ENCODE data around the gene SLC2A13.
"Not testable (repeated sequence)": the region's sequence is repeated elsewhere in the genome, so short reads cannot be mapped to it uniquely, and the experiment has no call there.

Gene SLC2A13

DNA sequence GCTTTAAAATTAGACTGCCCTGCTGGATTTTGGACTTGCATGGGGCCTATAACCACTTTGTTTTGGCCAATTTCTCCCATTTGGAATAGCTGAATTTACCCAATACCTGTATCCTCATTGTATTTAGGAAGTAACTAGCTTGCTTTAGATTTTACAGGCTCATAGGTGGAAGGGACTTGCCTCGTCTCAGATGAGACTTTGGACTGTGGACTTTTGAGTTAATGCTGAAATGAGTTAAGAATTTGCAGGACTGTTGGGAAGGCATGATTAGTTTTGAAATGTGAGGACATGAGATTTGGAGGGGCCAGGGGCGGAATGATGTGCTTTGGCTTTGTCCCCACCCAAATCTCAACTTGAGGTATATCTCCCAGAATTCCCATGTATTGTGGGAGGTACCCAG, 320.1 kb downstream of the SLC2A13 start:
- not testable (repeated sequence) for H3K27ac ChIP-seq (ENCODE audit: insufficient read depth, low read depth, low read length, poor library complexity, severe bottlenecking); H3K27me3 ChIP-seq (ENCODE audit: control insufficient read depth, insufficient read depth, low read length, poor library complexity, severe bottlenecking); H3K36me3 ChIP-seq (ENCODE audit: control insufficient read depth, insufficient read depth, low read length); H3K4me1 ChIP-seq (ENCODE audit: control insufficient read depth, insufficient read depth, low read length); H3K9me3 ChIP-seq (ENCODE audit: control insufficient read depth, low read length); H3K4me3 ChIP-seq (ENCODE audit: insufficient read depth, low read depth, low read length)
- WGBS, 2 experiments = 94 to 98% methylated on average over 2 of the region's 2 CpGs

DNA sequence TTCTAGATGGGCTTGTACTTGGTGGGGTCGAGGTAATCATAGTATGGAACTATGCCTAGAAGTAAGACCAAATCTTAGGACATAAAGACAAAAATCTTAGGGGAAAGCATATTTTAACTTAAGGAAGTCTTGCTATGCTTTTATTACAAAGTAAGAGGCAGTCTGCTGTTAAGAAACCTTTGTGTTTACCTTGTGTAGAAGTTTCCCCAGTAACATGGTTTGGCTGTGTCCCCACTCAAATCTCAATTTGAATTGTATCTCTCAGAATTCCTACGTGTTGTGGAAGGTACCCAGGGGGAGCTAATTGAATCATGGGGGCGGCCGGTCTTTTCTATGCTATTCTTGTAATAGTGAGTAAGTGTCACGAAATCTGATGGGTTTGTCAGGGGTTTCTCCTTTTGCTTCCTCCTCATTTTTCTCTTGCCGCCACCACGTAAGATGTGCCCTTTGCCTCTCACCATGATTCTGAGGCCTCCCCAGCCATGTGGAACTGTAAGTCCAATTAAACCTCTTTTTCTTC, 323.8 kb downstream of the SLC2A13 start:
- H3K4me3 ChIP-seq (ENCODE audit: insufficient read depth, low read depth, low read length) = no peak overlapping the region
- no peak overlapping the region for H3K27ac ChIP-seq (ENCODE audit: insufficient read depth, low read depth, low read length, poor library complexity, severe bottlenecking)
- no peaks in the 10 kb centered on the region for H3K27me3 ChIP-seq (ENCODE audit: control insufficient read depth, insufficient read depth, low read length, poor library complexity, severe bottlenecking)
- no peaks in the 10 kb centered on the region for H3K9me3 ChIP-seq (ENCODE audit: control insufficient read depth, low read length)
- H3K4me1 ChIP-seq (ENCODE audit: control insufficient read depth, insufficient read depth, low read length) = no peaks in the 10 kb centered on the region
- no peaks in the 10 kb centered on the region for H3K36me3 ChIP-seq (ENCODE audit: control insufficient read depth, insufficient read depth, low read length)
- WGBS, 2 experiments = 77 to 78% methylated on average over 7 of the region's 7 CpGs

DNA sequence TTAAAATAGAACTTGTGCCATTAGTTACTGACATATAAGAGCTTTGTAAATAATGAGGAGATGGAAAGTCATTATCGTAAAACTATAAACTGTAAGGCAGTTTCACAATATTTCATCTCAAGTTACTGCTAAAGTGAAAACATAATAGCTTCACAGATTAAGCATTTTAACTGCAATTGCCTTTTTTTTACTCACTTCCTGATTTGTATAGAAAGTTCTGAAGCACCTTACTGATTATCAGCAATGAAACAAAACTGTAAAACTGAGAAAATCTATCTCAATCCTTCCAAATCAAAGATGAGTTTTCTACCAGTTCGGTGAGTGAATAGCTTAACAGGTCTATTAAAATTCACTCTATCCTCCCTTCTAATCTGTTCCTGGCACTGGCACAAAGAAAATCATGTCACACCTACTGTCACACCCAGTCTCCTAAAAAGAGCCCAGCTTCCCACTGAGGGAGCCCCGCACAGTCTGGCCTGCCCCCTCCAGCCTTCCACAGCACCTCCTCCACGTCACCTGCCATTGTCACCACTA, 324.9 kb downstream of the SLC2A13 start:
- H3K4me1 ChIP-seq (ENCODE audit: control insufficient read depth, insufficient read depth, low read length) = no peaks in the 10 kb centered on the region
- H3K27me3 ChIP-seq (ENCODE audit: control insufficient read depth, insufficient read depth, low read length, poor library complexity, severe bottlenecking) = no peaks in the 10 kb centered on the region
- H3K36me3 ChIP-seq (ENCODE audit: control insufficient read depth, insufficient read depth, low read length) = no peaks in the 10 kb centered on the region
- H3K9me3 ChIP-seq (ENCODE audit: control insufficient read depth, low read length) = no peaks in the 10 kb centered on the region
- H3K27ac ChIP-seq (ENCODE audit: insufficient read depth, low read depth, low read length, poor library complexity, severe bottlenecking) = no peak overlapping the region
- WGBS, 2 experiments = 94 to 95% methylated on average over 3 to 4 of the region's 4 CpGs
- no peak overlapping the region for H3K4me3 ChIP-seq (ENCODE audit: insufficient read depth, low read depth, low read length)

DNA sequence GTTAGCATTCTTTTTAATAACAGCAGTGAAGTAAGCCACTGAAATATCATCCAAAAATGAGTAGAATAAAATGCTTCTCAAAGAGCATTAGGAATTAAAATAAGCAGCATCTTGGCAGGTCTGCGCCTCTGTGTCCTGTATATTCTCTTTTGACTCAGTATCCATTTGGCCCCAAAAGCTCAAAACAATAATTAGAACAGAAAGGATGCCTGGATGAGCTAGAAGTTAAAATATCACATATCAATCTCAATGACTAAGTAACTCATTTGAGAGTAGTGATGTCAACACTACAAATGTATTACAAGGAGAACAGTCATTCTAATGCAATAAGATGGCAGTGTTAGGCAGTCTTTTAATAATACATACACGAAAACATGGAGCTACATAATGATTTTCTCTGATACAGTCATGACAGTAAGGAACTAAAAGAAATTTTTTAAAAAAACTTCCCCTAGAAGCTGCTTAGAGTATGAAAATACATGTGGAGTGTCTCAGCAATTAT, 325.4 kb downstream of the SLC2A13 start:
- Histone ChIP-seq H3K36me3 (ENCODE audit: control insufficient read depth, insufficient read depth, low read length) (no peaks in the 10 kb centered on the region), H3K27me3 (ENCODE audit: control insufficient read depth, insufficient read depth, low read length, poor library complexity, severe bottlenecking) (no peaks in the 10 kb centered on the region), H3K4me1 (ENCODE audit: control insufficient read depth, insufficient read depth, low read length) (no peaks in the 10 kb centered on the region), H3K4me3 (ENCODE audit: insufficient read depth, low read depth, low read length) (no peak overlapping the region), H3K9me3 (ENCODE audit: control insufficient read depth, low read length) (no peaks in the 10 kb centered on the region), H3K27ac (ENCODE audit: insufficient read depth, low read depth, low read length, poor library complexity, severe bottlenecking) (no peak overlapping the region)
- WGBS, 2 experiments = 60 to 94% methylated on average over 1 of the region's 2 CpGs

DNA sequence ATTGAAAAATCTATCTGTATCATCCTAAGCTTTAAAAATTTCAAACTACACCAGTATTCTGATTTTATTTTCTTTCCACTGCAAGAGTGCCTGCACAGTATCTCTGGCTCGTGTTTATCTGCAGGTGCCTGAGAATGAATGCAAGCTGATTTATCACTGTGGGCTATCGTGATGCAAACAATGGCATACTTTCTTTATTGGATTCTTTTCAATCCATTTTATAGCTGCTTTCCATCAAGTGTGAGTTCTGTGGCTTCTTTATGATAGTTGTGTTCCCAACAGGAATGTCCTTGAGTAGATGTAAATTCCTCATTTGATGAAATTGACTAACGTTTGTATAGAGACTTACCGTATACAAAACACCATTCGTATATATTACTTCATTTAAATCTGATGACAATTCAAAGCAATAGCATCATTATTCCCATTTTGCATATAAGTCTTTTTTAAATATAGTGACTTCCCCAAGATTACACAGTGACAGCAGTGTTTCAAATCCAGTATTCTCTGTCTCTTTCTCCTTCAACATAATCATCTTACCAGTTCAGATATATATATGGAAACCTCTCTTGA, 326.0 kb downstream of the SLC2A13 start:
- Histone ChIP-seq H3K9me3 (ENCODE audit: control insufficient read depth, low read length) (no peaks in the 10 kb centered on the region), H3K36me3 (ENCODE audit: control insufficient read depth, insufficient read depth, low read length) (no peaks in the 10 kb centered on the region), H3K4me1 (ENCODE audit: control insufficient read depth, insufficient read depth, low read length) (no peaks in the 10 kb centered on the region), H3K27me3 (ENCODE audit: control insufficient read depth, insufficient read depth, low read length, poor library complexity, severe bottlenecking) (no peaks in the 10 kb centered on the region), H3K27ac (ENCODE audit: insufficient read depth, low read depth, low read length, poor library complexity, severe bottlenecking) (no peak overlapping the region), H3K4me3 (ENCODE audit: insufficient read depth, low read depth, low read length) (no peak overlapping the region)
- WGBS, 2 experiments = 90 to 99% methylated on average over 5 of the region's 5 CpGs

DNA sequence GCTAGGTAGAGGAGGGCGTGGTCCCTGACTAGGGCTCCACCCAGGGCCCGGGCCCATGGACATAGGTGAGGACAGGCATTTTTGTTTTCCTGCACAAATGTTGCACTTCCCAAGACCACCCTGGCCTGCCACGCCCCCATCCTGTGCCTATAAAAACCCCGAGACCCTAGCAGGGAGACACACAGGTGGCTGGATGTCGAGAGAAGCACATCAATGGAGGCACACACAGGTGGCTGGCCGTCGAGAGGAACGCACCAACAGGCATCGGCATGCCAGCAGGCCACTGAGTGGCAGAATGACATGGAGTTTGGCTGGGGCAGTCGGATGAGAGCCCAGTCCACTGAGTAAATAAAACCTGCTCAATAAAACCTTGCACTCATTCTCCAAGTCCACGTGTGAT, 328.4 kb downstream of the SLC2A13 start:
- Histone ChIP-seq H3K4me3 (ENCODE audit: insufficient read depth, low read depth, low read length) (no peak overlapping the region), H3K27ac (ENCODE audit: insufficient read depth, low read depth, low read length, poor library complexity, severe bottlenecking) (no peak overlapping the region), H3K27me3 (ENCODE audit: control insufficient read depth, insufficient read depth, low read length, poor library complexity, severe bottlenecking) (no peaks in the 10 kb centered on the region), H3K36me3 (ENCODE audit: control insufficient read depth, insufficient read depth, low read length) (no peaks in the 10 kb centered on the region), H3K4me1 (ENCODE audit: control insufficient read depth, insufficient read depth, low read length) (no peaks in the 10 kb centered on the region), H3K9me3 (ENCODE audit: control insufficient read depth, low read length) (no peaks in the 10 kb centered on the region)
- 94 to 95% methylated on average over 11 of the region's 11 CpGs for WGBS, 2 experiments

DNA sequence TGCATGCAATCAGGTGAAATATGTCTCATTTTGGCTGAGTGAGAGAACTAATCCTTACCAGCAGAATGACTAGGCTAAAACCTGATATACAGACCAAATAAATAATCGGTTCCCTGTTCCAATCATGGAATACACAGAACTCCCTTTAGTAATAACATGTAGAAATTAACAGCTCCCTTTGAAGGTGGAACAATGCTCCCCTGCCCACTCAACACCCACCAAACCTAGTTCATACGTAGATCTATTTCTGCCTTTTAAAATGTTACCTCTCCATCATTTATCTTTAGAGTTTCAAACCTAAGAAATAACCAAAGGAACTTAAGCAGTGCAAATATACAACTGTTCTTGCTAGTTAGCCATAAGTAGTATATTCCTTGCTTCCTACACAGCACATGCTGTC, 332.6 kb downstream of the SLC2A13 start:
- Histone ChIP-seq H3K27ac (ENCODE audit: insufficient read depth, low read depth, low read length, poor library complexity, severe bottlenecking) (no peak overlapping the region), H3K27me3 (ENCODE audit: control insufficient read depth, insufficient read depth, low read length, poor library complexity, severe bottlenecking) (no peaks in the 10 kb centered on the region), H3K36me3 (ENCODE audit: control insufficient read depth, insufficient read depth, low read length) (no peaks in the 10 kb centered on the region), H3K9me3 (ENCODE audit: control insufficient read depth, low read length) (no peaks in the 10 kb centered on the region), H3K4me1 (ENCODE audit: control insufficient read depth, insufficient read depth, low read length) (no peaks in the 10 kb centered on the region), H3K4me3 (ENCODE audit: insufficient read depth, low read depth, low read length) (no peak overlapping the region)
- 91 to 94% methylated on average over 2 of the region's 2 CpGs for WGBS, 2 experiments

DNA sequence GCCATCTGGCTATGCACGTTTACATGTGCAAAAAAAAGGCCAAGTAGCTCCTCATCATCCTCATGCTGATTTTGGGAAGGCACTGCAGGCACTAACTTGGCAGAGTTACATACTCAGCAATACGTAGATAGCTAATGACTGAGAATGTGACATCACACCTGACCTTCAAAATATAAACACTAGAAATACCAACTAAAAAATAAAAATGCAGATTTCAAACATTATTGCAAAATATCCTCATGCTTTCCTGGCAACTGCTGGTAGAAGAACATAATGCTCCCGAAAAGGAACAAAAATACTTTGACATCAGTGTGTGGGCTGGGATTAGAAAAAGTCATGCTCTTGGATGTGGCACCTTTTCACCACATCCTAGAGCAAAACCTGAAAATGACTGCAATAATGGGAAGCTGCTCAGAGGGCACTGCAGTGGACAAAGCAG, 333.0 kb downstream of the SLC2A13 start:
- H3K36me3 ChIP-seq (ENCODE audit: control insufficient read depth, insufficient read depth, low read length) = no peaks in the 10 kb centered on the region
- no peak overlapping the region for H3K27ac ChIP-seq (ENCODE audit: insufficient read depth, low read depth, low read length, poor library complexity, severe bottlenecking)
- no peaks in the 10 kb centered on the region for H3K4me1 ChIP-seq (ENCODE audit: control insufficient read depth, insufficient read depth, low read length)
- no peaks in the 10 kb centered on the region for H3K9me3 ChIP-seq (ENCODE audit: control insufficient read depth, low read length)
- H3K4me3 ChIP-seq (ENCODE audit: insufficient read depth, low read depth, low read length) = no peak overlapping the region
- H3K27me3 ChIP-seq (ENCODE audit: control insufficient read depth, insufficient read depth, low read length, poor library complexity, severe bottlenecking) = no peaks in the 10 kb centered on the region
- WGBS, 2 experiments = 90 to 95% methylated on average over 3 of the region's 3 CpGs

DNA sequence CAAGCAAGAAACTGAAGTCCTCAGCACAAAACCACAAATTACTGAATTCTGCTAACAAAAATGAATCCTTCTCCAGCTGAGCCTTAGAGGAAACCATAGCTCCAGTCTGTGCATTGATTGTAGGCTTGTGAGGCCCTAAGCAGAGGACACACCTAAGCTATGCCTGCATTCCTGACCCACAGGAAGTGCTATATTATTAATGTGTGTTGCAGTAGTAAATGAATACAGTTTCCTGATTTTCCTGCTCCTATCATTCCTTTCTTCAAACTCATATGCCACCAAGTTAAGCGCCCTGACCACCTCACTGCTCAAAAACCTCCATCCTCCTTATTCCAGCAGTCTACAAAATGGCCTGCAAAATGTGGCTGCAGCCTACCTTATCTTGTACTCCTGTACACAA, 334.4 kb downstream of the SLC2A13 start:
- Histone ChIP-seq H3K4me3 (ENCODE audit: insufficient read depth, low read depth, low read length) (no peak overlapping the region), H3K27ac (ENCODE audit: insufficient read depth, low read depth, low read length, poor library complexity, severe bottlenecking) (no peak overlapping the region), H3K4me1 (ENCODE audit: control insufficient read depth, insufficient read depth, low read length) (no peaks in the 10 kb centered on the region), H3K9me3 (ENCODE audit: control insufficient read depth, low read length) (no peaks in the 10 kb centered on the region), H3K27me3 (ENCODE audit: control insufficient read depth, insufficient read depth, low read length, poor library complexity, severe bottlenecking) (no peaks in the 10 kb centered on the region), H3K36me3 (ENCODE audit: control insufficient read depth, insufficient read depth, low read length) (no peaks in the 10 kb centered on the region)
- 95 to 96% methylated on average over 1 of the region's 1 CpG for WGBS, 2 experiments

DNA sequence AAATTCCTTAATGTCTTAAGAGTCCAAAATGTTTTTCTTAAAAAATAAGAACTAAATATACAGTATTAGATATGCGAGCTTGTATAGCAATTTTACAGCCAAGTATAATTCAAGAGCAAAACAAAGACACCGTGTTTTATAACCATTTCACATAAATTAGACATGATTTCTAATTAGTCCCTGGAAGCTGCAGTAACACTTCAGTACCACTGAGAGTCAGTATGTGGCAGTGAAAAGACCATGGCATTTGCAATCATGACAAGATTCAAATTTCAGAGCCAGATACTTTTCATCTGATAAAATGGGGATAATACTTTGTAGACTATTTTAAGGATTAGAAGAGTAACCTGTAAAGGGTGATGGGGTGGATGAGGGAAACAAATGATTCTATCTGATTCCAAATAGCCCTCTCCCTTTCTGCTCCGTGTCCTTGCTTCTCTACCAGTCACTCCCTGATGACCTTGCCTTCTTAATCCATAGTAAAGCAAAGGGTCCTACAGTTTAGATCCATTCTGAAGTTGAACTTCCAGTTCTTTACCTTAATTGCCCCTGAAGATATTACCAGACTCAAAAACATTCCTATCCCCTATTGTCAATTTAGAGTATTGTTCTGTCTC, 340.8 kb downstream of the SLC2A13 start:
- Histone ChIP-seq H3K27ac (ENCODE audit: insufficient read depth, low read depth, low read length, poor library complexity, severe bottlenecking) (no peak overlapping the region), H3K9me3 (ENCODE audit: control insufficient read depth, low read length) (no peaks in the 10 kb centered on the region), H3K27me3 (ENCODE audit: control insufficient read depth, insufficient read depth, low read length, poor library complexity, severe bottlenecking) (no peaks in the 10 kb centered on the region), H3K4me3 (ENCODE audit: insufficient read depth, low read depth, low read length) (no peak overlapping the region), H3K4me1 (ENCODE audit: control insufficient read depth, insufficient read depth, low read length) (no peaks in the 10 kb centered on the region), H3K36me3 (ENCODE audit: control insufficient read depth, insufficient read depth, low read length) (no peaks in the 10 kb centered on the region)
- 73 to 78% methylated on average over 2 to 3 of the region's 3 CpGs for WGBS, 2 experiments
